RWPE2 (cell line): ENCODE results near the gene TRAPPC10.

Experiments used
- ATAC-seq: fragments of 200-7000 bp; cut with Tn5 transposase; 3 replicates; pipeline ENCODE4 v1.9.1; 2021; ENCODE audit warnings: low read depth
- DNase-seq: peaks from one replicate; pipeline ENCODE4 v3.0.0-alpha.2; 2020; ENCODE audit warnings: low spot score
- H3K27ac ChIP-seq: fragments of 450-650 bp; 2 replicates; pipeline ENCODE4 v1.5.1; 2017; ENCODE audit warnings: mild to moderate bottlenecking; ENCODE audit not compliant: poor library complexity, severe bottlenecking
- H3K27me3 ChIP-seq: fragments of 250-450 bp; sonication (Bioruptor Pico); 2 replicates; pipeline ENCODE4 v1.5.1; 2021; ENCODE audit warnings: mild to moderate bottlenecking, moderate library complexity; ENCODE audit not compliant: insufficient read depth, poor library complexity, severe bottlenecking
- H3K36me3 ChIP-seq: fragments of 250-450 bp; sonication (Bioruptor Pico); 2 replicates; pipeline ENCODE4 v1.5.1; 2020; ENCODE audit warnings: low read depth, mild to moderate bottlenecking, moderate library complexity
- H3K4me1 ChIP-seq: fragments of 250-450 bp; sonication (Bioruptor Pico); 2 replicates; pipeline ENCODE4 v1.5.1; 2021; ENCODE audit warnings: mild to moderate bottlenecking, moderate library complexity; ENCODE audit not compliant: insufficient read depth, poor library complexity, severe bottlenecking
- H3K4me3 ChIP-seq: fragments of 250-450 bp; sonication (Bioruptor Pico); 2 replicates; pipeline ENCODE4 v1.5.1; 2021; ENCODE audit warnings: mild to moderate bottlenecking, moderate library complexity; ENCODE audit not compliant: severe bottlenecking
- H3K9me3 ChIP-seq: fragments of 250-450 bp; sonication (Bioruptor Pico); 2 replicates; pipeline ENCODE4 v1.5.1; 2021; ENCODE audit warnings: mild to moderate bottlenecking, moderate library complexity; ENCODE audit not compliant: severe bottlenecking
- TF ChIP-seq, protein P1 (sequence below): fragments of 450-650 bp; IDR thresholded peaks from one replicate; pipeline ENCODE4 v1.5.1; 2017; ENCODE audit warnings: mild to moderate bottlenecking, moderate library complexity; ENCODE audit not compliant: poor library complexity, severe bottlenecking

Gene TRAPPC10

GRCh38 chr21:43982489-43983078 is 29.5 kb upstream of the TRAPPC10 start:
- H3K36me3 ChIP-seq, result peaks cover 20% of the 10 kb centered on the region; the same call in 1 of the 2 replicates
- no peaks in the 10 kb centered on the region for H3K4me1 ChIP-seq
- TF ChIP-seq, protein P1, sequence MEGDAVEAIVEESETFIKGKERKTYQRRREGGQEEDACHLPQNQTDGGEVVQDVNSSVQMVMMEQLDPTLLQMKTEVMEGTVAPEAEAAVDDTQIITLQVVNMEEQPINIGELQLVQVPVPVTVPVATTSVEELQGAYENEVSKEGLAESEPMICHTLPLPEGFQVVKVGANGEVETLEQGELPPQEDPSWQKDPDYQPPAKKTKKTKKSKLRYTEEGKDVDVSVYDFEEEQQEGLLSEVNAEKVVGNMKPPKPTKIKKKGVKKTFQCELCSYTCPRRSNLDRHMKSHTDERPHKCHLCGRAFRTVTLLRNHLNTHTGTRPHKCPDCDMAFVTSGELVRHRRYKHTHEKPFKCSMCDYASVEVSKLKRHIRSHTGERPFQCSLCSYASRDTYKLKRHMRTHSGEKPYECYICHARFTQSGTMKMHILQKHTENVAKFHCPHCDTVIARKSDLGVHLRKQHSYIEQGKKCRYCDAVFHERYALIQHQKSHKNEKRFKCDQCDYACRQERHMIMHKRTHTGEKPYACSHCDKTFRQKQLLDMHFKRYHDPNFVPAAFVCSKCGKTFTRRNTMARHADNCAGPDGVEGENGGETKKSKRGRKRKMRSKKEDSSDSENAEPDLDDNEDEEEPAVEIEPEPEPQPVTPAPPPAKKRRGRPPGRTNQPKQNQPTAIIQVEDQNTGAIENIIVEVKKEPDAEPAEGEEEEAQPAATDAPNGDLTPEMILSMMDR, result no peak
- H3K27me3 ChIP-seq, result no peaks in the 10 kb centered on the region
- DNase-seq (no peak), ATAC-seq (no peak)
- no peaks in the 10 kb centered on the region for H3K9me3 ChIP-seq
- no peak overlapping the region for H3K27ac ChIP-seq
- H3K4me3 ChIP-seq, result no peak overlapping the region

- DNase-seq, result no peak
- no peaks in the 10 kb centered on the region for H3K4me1 ChIP-seq
- ATAC-seq, result no peak
- H3K36me3 ChIP-seq, result peaks cover 13% of the 10 kb centered on the region; the same call in 1 of the 2 replicates
- TF ChIP-seq, protein P1, result no peak
- H3K27ac ChIP-seq, result no peak overlapping the region
- H3K4me3 ChIP-seq, result no peak overlapping the region
- no peaks in the 10 kb centered on the region for H3K27me3 ChIP-seq
- H3K9me3 ChIP-seq, result no peaks in the 10 kb centered on the region
Observed at GRCh38 chr21:43983390-43983789, 28.7 kb upstream of the TRAPPC10 start.

DNA sequence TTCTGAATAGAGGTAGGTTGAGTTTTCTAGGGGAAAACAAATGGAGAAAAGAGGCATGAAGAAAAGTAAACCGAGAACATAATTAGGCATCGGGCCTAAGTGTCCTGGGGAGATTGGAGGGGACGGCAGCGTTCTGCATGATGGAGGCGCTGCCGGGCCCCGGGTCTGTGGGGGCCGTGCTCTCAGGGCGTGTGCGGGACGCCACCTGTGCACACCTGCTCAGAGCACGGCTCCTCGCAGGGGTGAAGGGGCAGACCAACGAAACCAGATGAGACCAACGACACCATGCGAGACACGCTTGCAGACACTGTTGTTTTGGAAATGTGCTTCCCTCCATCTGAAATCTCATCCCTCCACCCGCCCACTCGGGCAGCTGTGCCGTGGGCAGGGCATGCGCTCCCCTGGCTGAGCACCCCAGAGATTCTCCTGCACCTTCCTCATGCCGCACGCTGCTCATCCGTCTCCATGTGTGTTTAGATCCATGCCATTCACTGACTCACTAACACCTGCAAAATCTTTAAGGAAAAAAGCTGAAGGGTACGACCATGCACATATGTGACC is 28.2 kb upstream of the TRAPPC10 start:
- Histone ChIP-seq H3K9me3 (no peaks in the 10 kb centered on the region), H3K4me3 (no peak overlapping the region), H3K27me3 (no peaks in the 10 kb centered on the region), H3K4me1 (no peaks in the 10 kb centered on the region), H3K27ac (no peak overlapping the region), H3K36me3 (peaks cover 9% of the 10 kb centered on the region; the same call in 1 of the 2 replicates)
- TF ChIP-seq, protein P1, result no peak
- ATAC-seq (no peak), DNase-seq (no peak)

DNA sequence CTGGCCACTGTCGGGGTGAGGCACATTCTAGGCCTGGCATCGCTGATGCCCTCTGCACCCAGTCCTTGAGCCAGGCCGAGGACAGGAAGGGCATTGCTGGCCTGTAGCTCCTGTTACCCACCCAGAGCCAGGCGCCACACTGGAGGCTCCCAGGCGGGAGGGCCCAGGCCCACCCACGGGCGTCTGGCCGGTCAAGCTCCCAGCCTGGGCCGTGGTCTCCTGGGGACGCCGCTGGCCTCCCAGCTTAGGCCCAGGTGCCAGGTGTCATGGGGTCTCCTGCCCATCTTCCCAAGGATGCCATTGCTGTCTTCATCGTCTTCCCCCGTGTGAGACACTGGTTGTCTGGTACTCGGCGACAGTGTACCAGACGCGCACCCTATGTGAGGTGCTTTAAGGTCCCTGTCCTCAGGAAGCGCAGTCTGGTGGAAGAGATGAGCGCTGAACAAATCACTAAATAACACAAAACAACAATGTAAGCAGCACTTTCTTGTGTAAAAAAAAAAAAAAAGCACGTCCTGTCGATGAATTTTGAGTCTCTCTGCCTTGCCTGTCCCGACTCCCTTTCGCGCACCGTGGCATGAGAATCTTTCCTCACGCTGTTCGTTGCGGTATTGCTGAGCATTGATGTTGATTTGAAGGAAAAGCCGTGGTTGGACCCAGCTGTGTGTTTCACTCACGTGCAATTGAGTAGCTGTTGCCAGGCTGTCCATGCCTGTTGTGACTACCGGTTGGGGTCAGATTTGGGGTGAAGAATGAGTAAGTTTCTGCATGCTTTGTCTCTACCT is 27.0 kb upstream of the TRAPPC10 start:
- DNase-seq, result no peak
- no peaks in the 10 kb centered on the region for H3K9me3 ChIP-seq
- no peak overlapping the region for H3K4me3 ChIP-seq
- peaks cover 9% of the 10 kb centered on the region; the same call in 1 of the 2 replicates for H3K36me3 ChIP-seq
- no peak overlapping the region for H3K27ac ChIP-seq
- H3K27me3 ChIP-seq, result no peaks in the 10 kb centered on the region
- no peak; the same call in 2 of the 3 replicates for ATAC-seq
- TF ChIP-seq, protein P1, result no peak
- no peaks in the 10 kb centered on the region for H3K4me1 ChIP-seq
